GM18909 (cell line): ENCODE results near the gene PAK2.
"Not testable (repeated sequence)": the region's sequence is repeated elsewhere in the genome, so short reads cannot be mapped to it uniquely, and the experiment has no call there.

Experiments used
- ATAC-seq: cut with Tn5 transposase; IDR thresholded peaks from one replicate; pipeline ENCODE4 v1.9.1; 2021; ENCODE audit warnings: mild to moderate bottlenecking; ENCODE audit not compliant: unreplicated experiment, poor library complexity

PAK2 gene

DNA sequence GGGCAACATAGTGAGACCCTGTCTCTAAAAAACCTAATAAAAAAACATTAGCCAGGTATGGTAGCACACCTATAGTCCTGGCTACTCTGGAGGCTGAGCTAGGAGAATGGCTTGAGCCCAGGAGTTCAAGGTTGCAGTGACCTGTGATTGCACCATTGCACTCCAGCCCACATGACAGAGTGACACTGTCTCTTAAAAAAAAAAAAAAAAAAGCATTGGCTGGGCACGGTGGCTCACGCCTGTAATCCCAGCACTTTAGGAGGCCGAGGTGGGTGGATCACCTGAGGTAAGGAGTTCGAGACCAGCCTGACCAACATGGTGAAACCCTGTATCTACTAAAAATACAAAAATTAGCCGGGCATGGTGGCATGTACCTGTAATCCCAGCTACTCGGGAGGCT lies 99.7 kb downstream of the PAK2 start:
- not testable (repeated sequence) for ATAC-seq

DNA sequence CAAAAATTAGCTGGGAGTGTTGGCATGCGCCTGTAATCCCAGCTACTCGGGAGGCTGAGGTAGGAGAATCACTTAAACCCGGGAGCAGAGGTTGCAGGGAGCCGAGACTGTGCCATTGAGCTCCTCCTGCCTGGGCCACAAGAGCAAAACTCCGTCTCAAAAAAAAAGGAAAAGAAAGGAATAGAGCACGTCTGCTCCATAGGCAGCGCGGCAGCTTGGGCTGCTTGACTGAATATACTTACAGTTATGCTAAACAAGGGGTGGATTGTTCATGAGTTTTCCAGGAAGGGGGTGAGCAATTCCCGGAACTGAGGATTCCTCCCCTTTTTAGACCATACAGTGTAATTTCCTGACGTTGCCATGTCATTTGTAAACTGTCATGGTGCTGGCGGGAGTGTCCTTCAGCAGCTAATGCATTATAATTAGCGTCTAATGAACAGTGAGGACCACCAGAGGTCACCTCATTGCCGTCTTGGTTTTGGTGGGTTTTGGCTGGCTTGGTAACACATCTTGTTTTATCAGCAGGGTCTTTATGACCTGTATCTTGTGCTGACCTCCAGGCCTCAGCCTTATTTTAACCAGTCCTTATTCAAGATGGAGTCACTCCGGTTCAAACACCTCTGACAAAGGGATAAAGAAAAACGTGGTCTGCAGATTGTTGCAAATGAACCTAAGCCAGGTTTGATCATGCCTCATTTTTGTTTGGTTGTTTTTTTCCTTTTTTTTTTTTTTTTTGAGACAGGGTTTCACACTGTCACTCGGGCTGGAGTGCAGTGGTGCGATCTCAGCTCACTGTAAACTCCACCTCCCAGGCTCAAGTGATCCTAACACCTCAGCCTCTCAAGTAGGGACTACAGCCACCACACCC lies 103.1 kb downstream of the PAK2 start:
- no peak for ATAC-seq

DNA sequence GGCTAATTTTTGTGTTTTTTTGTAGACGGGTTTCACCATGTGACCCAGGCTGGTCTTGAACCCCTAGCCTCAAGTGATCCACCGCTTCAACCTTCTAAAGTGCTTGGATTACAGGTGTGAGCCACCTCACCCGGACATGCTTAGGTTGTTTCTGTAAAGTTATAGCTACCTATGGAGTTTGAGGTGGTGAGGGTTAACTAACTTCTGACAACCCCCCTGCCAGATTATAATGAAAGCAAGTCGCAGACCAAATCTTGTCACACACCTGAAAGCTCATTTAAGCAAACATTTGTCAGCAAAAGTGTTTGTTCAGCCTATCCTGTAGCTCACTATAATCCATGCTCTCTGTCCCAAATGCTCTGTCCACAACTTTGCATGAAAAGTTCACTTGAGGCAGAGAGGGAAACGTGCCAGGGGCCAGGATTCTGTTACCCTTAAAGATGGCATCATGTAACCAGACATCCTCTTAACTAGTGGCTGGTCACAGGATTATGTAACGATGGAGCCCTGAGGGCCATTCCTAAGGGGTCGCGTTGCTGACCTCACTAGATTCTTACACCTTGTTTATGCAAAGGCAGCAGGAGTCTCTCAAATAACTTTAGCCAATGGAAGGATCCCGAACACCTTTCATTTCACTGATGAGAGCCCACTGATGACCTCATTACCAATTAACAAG lies 103.9 kb downstream of the PAK2 start:
- ATAC-seq: no peak

DNA sequence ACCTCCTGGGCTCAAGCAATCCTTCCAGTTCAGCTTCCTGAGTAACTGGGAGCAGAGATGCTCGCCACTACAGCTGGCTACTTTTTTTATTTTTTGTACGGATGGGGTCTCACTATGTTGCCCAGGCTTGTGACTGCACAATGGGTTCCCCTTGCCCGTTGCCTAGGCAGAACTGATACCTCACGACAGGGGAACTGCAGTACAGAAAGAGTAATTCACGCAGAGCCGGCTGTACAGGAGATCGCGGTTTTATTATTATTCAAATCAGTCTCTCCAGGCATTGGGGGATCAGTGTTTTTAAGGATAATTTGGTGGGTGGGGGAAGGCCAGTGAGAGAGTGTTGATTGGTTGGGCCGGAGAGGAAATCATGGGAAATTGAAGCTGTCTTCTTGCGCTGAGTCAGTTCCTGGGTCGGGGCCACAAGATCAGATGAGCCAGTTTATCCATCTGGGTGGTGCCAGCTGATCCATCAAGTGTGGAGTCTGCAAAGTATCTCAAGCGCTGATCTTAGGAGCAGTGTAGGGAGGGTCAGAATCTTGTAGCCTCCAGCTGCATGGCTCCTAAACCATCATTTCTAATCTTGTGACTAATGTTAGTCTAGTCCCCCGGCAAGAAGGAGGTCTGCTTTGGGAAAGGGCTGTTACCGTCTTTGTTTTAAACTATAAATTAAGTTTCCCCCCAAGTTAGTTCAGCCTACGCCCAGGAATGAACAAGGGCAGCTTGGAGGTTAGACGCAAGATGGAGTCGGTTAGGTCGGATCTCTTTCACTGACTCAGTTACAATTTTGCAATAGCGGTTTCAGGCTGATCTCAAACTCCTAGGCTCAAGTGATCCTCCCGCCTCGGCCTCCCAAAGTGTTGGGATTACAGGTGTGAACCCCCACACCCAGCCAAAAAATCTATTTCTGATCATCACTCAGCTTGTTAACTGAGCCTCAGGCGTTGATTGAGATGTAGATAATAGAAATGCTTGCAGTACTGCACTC lies 104.9 kb downstream of the PAK2 start:
- not testable (repeated sequence) for ATAC-seq

DNA sequence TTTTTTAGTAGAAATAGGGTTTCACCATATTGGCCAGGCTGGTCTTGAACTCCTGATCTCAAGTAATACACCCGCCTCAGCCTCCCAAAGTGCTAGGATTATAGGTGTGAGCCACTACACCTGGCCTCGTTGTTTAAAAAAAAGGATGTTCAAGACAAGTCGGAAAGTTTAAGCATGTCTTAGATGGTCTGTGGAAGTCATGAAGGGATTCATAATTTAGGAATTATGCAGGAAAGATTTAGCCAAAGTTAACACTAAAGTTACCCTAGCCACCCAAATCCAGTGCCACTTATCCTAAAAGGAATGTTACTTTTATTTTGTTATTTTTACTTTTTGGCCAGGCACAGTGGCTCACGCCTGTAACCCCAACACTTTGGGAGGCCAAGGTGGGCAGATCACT lies 108.7 kb downstream of the PAK2 start:
- ATAC-seq: not testable (repeated sequence)

DNA sequence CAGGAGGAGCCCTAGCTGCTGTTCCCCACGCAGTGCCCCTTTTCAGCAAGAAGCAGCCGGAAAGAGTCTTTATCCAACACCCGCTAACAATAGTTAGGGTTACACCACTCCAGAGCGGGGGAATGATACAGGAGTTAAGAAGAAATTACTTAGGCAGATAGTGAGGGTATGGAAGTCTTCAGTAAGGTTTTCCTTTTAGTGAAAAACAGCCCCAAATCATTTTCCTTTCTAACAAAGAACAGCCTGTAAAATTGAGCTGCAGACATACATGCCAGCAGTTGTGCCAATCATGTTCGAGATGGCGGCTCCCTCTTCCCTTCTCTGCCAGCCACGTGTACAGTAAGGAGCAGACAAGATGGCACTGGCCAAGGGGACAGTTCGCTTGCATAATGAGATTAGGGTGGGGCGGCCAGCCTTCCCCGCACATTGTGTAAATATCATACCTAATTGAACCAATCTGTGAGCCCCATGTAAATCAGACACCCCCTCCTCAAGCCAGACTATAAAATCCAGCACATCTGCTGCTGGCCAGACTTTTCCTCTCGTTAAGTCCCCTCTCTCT lies 109.6 kb downstream of the PAK2 start:
- ATAC-seq: no peak

DNA sequence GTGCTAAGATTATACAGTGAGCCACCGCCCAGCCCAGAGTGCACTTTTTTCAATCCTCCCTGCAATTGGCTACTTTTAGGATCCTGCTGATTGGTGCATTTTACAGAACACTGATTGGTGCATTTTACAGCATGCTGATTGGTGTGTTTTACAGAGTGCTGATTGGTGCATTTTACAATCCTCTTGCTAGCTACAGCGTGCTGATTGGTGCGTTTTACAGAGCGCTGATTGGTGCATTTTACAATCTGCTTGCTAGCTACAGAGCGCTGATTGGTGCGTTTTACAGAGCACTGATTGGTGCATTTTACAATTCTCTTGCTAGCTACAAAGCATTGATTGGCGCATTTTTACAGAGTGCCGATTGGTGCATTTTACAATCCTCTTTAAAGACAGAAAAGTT lies 123.3 kb downstream of the PAK2 start:
- not testable (repeated sequence) for ATAC-seq

DNA sequence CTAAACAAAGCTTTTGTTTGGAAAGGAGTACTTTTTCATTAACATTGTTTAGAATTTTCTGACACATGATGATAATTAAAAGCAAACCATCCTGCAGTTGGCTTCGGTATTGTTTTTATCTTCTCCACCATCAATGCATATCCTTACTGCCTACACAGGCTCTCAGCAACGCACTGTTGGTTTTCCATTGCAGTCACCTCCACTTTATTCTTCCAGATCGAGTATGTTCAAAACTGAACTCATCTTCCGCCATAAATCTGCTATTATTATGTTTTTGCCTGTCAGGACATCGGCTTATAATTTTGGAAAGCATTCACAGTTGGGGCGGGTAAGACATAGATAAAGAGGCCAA lies 127.5 kb downstream of the PAK2 start:
- no peak for ATAC-seq

DNA sequence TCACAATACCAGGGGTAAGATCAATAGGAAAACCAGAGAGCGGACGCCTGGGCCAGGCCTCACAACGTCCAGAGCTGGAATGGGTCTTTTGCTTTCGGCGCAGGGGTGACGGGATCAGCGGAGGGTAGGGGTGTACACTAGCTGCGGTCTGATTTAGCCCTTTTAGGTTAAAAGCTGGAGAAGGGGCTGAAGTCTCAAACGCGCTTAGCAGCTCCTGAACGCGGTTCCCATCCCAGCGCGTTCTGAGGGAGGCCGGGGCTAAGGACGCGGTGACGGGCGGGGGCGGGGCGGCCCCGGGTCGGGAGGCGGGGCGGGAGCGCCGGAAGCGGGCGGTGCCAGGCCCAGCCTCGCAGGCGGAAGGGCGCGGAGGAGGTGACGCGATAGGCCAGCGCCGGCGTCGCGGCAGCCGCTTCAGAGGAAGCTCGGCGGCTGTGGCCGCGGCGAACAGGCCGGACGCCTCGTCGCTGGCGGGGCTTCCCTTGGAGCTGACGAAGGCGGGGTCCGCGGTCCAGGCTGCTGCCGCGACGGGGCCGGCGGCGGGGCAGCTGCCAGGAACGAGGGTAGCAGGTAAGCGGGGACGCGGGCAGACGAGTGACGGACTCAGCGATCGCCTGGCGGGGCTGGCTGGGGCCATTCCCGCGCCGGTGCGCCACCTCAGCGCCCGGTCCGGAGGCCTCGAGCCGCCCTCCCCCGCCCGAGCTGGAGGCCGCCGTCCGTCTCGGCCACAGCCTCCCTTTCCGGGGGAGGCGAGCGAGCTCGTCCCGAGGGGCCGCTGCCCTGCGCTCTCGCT lies 128.0 kb downstream of the PAK2 start, which contains the start of gene SENP5:
Gene SENP5 (plus strand): TSS at position 414 of the 790 bp plus-strand sequence. CDS start 17,262 bp downstream, outside the sequence.
- ATAC-seq: peak; percentile 92

DNA sequence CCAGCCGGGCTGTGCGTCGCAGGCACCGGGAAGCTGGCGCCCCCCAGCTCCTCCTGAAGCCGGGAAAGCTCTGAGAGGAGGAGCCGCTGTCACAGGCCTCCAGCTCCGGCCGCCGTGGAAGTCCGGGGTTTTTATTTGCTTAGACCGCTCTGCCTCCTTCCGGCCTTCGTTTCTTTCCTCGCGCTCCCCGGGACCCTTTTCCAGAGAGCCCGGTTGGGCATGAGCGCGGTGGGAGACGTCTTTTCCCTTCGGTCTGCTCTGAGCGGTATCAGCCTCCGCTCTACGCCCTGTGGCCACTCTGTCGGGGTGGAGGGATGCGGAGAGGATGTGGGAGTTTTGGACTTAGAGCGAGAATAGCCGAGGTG lies 128.6 kb downstream of the PAK2 start:
- peak; percentile 39 for ATAC-seq

DNA sequence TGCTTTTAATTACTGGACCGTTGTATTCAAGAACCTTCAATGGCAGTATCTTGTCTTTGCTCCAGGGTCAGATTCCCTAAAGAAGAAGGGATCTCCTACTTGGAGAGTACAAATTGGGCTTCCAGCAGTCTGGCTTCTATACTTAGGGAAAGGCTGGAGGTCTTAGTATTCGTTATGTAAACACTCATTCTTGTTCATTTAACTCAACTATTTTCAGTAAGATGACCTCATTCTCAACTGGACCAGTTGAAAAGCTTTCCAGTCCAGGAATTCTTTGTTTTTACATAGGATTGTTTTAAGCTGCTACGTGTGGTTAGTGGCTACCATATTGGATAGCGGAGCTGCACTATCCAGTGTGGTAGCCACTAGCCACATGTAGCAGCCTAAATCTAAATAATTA lies 132.7 kb downstream of the PAK2 start:
- no peak for ATAC-seq

DNA sequence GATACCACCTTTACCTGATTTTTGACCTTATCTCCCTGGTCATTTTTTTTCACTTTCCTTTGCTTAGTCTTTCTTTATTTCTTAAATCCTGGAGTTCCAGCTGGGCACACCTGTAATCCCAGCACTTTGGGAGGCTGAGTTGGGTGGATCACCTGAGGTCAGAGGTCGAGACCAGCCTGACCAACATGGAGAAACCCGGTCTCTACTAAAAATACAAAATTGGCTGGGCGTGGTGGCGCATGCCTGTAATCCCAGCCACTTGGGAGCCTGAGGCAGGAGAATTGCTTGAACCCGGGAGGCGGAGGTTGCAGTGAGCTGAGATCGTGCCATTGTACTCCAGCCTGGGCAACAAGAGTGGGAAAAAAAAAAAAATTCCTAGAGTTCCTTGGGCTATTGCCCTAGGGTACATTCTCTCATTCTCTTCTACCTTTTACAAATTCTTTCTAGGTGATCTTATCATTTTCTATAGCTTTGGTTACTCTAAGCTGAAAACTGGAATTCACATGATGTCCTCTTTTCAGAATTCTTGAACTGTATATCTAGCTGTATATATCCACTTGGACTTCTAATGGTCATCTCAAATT lies 134.9 kb downstream of the PAK2 start:
- not testable (repeated sequence) for ATAC-seq

DNA sequence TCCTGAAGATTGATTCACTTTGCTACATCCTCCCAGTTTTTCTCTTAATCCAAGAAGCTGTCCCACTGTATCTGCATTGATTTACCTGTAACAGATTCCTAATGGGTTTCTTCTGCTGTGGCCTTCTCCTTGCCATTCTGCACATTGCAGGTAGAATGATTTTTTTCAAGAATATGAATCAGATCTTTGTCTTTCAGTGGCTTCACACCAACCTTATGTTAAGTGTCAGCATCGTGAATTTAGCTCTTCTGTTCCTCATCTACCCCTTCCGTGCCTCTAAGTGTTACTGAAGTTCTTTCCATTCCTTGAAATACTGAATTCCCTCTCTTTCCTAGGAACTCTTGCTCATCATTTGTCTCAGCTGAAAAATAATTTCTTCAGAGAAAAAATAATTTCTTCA lies 135.6 kb downstream of the PAK2 start:
- ATAC-seq: no peak
